B cell (primary cell): Measurements from ENCODE around the gene KIF16B.

Source experiments
- CTCF ChIP-seq: fragments of 200-600 bp; IDR thresholded peaks from one replicate; pipeline ENCODE4 v1.8.0; 2022; ENCODE audit warnings: antibody characterized with exemption, mild to moderate bottlenecking
- EZH2 ChIP-seq: IDR thresholded peaks from 2 replicates; pipeline ENCODE4 v1.6.1; 2012; ENCODE audit warnings: borderline replicate concordance, low read depth, mild to moderate bottlenecking, moderate library complexity, low read length; ENCODE audit not compliant: insufficient read depth, poor library complexity, severe bottlenecking

GRCh38 chr20:16229813-16230212 is 343.4 kb downstream of the KIF16B start:
- no peak for TF ChIP-seq CTCF
- no peak for TF ChIP-seq EZH2
